Nephron (organoid): Measurements from ENCODE around the gene NKAIN1.

Source experiments
- H3K27ac Mint-ChIP-seq, 3 experiments: 2 replicates each; pipeline ENCODE4 v1.8.0; 2020; ENCODE audit warnings: mixed read lengths in 3 of 3, mild to moderate bottlenecking in 2 of 3, moderate library complexity in 1 of 3
- H3K27me3 Mint-ChIP-seq: 2 replicates; pipeline ENCODE4 v1.8.0; 2021; ENCODE audit warnings: low read depth, mild to moderate bottlenecking, moderate library complexity, mixed read lengths
- H3K36me3 Mint-ChIP-seq: 2 replicates; pipeline ENCODE4 v1.8.0; 2020; ENCODE audit warnings: low read depth, mixed read lengths
- H3K4me1 Mint-ChIP-seq: 2 replicates; pipeline ENCODE4 v1.8.0; 2020; ENCODE audit warnings: mixed read lengths
- H3K4me3 Mint-ChIP-seq, 3 experiments: 2 replicates each; pipeline ENCODE4 v1.8.0; 2020; ENCODE audit warnings: mild to moderate bottlenecking in 3 of 3, mixed read lengths in 3 of 3, moderate library complexity in 2 of 3
- H3K9me3 Mint-ChIP-seq: 2 replicates; pipeline ENCODE4 v1.8.0; 2020; ENCODE audit warnings: mixed read lengths
- TF ChIP-seq, protein P1 (sequence below), 3 experiments: fragments of 200-600 bp; sonication (generic); IDR thresholded peaks; one replicate each; pipeline ENCODE4 v1.5.0; 2021; ENCODE audit warnings: antibody characterized with exemption in 3 of 3; ENCODE audit not compliant: unreplicated experiment in 3 of 3

Gene NKAIN1

DNA sequence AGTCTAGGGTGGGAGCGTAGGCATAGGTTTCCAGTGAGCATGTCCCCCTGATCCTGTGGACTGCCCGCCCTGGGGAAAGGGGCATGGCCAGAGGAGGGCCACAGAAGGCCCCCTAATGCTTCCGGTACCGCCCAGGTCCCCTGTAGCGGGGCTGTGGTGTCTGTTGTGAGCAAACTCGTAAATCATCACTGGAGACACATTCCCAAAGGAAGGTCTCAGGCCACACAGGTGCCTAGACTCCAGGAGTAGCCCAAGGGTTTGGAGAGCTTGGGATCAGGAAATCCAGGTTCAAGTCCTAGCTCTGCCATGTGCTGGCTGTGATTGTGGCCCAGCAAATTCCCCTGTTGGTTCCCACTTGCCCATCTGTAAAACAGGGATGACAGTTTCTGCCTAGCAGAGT lies 20.2 kb downstream of the NKAIN1 start:
- Mint-ChIP-seq H3K4me3 (no peak overlapping the region), H3K36me3 (no peaks in the 10 kb centered on the region), H3K4me1 (peaks cover 26% of the 10 kb centered on the region), H3K27ac (no peak overlapping the region), H3K9me3 (no peaks in the 10 kb centered on the region), H3K27me3 (peaks cover 4% of the 10 kb centered on the region)
- TF ChIP-seq, protein P1, sequence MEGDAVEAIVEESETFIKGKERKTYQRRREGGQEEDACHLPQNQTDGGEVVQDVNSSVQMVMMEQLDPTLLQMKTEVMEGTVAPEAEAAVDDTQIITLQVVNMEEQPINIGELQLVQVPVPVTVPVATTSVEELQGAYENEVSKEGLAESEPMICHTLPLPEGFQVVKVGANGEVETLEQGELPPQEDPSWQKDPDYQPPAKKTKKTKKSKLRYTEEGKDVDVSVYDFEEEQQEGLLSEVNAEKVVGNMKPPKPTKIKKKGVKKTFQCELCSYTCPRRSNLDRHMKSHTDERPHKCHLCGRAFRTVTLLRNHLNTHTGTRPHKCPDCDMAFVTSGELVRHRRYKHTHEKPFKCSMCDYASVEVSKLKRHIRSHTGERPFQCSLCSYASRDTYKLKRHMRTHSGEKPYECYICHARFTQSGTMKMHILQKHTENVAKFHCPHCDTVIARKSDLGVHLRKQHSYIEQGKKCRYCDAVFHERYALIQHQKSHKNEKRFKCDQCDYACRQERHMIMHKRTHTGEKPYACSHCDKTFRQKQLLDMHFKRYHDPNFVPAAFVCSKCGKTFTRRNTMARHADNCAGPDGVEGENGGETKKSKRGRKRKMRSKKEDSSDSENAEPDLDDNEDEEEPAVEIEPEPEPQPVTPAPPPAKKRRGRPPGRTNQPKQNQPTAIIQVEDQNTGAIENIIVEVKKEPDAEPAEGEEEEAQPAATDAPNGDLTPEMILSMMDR (IDR thresholded peaks at IDR 0.05; ENCODE audit: unreplicated experiment in 3 of 3): no peak

DNA sequence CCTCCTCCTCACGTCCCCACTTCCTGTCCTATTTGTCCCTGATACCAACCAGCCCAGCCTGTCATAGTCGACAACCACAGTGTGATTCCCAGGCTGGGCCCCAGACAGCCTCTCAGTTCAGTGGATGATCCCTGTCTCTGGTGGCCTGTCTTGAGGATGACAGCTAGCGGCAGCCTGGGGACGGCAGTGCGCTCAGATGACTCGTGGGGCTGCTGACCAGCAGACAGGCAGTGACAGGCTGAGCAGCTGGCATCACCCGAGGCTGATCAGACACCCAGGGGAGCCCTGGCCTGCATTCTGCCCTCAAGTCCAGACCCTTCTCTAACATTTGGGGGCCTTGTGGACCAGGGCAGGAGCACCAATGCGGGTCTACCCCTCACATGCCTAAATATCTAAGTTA lies 21.0 kb downstream of the NKAIN1 start:
- H3K4me3 Mint-ChIP-seq: no peak overlapping the region
- H3K27me3 Mint-ChIP-seq: peaks cover 4% of the 10 kb centered on the region

DNA sequence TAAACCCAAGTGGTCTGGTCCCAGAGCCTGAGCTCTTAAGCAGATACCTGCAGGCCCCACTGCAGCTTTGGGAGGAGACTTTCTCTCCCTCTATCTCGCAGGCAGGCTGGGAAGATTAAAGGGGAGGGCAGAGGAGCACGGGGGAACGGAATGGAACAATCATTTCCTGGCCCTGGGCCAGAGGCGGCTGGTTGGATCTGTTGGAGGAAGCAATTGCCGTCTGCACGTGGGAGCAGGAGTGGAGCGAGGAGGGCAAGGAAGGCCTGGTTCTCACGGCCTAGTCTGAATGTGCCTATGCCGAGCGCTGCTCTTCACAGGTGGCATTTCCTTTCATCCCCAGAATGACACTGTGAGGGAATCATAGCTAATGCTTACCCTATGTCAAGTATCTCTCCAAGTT lies 23.7 kb downstream of the NKAIN1 start:
- TF ChIP-seq, protein P1 (IDR thresholded peaks at IDR 0.05; ENCODE audit: unreplicated experiment in 3 of 3): no peak
- Mint-ChIP-seq H3K36me3 (no peaks in the 10 kb centered on the region), H3K27ac (peak overlapping the region; percentile 50 to 66 (median 60)), H3K9me3 (no peaks in the 10 kb centered on the region), H3K4me3 (no peak overlapping the region), H3K27me3 (peaks cover 4% of the 10 kb centered on the region), H3K4me1 (peaks cover 19% of the 10 kb centered on the region)

More for the DNA sequence above, 21.0 kb downstream of the NKAIN1 start:
- peaks cover 21% of the 10 kb centered on the region for H3K4me1 Mint-ChIP-seq
- TF ChIP-seq, protein P1 (IDR thresholded peaks at IDR 0.05; ENCODE audit: unreplicated experiment in 3 of 3): no peak
- H3K36me3 Mint-ChIP-seq: no peaks in the 10 kb centered on the region
- H3K27ac Mint-ChIP-seq: no peak overlapping the region
- H3K9me3 Mint-ChIP-seq: no peaks in the 10 kb centered on the region

- H3K4me1 Mint-ChIP-seq: peaks cover 19% of the 10 kb centered on the region
- H3K36me3 Mint-ChIP-seq: no peaks in the 10 kb centered on the region
- H3K9me3 Mint-ChIP-seq: no peaks in the 10 kb centered on the region
- TF ChIP-seq, protein P1 (IDR thresholded peaks at IDR 0.05; ENCODE audit: unreplicated experiment in 3 of 3): no peak
- no peak overlapping the region for H3K27ac Mint-ChIP-seq
- H3K4me3 Mint-ChIP-seq: no peak overlapping the region
- peaks cover 4% of the 10 kb centered on the region for H3K27me3 Mint-ChIP-seq
Measured at GRCh38 chr1:31215065-31215570, 24.6 kb downstream of the NKAIN1 start.

DNA sequence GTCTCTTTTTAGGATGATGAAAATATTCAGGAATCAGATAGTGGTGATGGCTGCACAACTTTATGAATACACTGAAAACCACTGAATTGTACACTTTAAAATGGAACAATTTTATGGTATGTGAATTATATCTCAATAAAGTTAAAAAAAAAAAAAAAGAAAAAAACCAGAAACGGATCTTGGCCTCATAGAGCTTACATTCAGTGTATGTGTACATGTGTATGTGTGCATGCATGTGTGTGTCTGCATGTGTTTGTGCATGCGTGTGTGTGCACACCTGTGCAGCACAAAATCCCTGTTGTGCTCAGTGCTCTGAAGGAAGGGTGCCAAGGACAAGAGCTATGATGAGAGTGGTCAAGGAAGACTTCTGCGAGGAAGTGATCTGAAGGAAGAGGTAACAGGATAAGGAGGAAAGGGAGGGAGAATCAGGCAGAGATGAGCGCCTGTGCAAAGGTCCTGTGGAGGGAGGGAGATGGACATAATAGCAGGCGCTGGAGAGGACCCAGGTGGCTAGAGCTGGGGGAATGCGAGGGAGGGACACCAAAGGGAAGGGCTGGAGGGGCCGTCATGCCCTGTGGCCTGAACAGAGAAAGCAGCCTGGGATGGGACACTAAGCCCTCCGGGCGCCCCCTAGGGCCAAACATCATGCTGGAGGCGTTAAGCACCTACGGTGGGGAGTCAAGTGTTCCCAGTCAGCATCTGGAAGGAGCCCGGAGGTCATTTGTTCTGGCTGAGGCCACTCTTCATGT lies 25.2 kb downstream of the NKAIN1 start:
- peaks cover 4% of the 10 kb centered on the region for H3K27me3 Mint-ChIP-seq
- peaks cover 19% of the 10 kb centered on the region for H3K4me1 Mint-ChIP-seq
- TF ChIP-seq, protein P1 (IDR thresholded peaks at IDR 0.05; ENCODE audit: unreplicated experiment in 3 of 3): no peak
- no peaks in the 10 kb centered on the region for H3K9me3 Mint-ChIP-seq
- no peak overlapping the region for H3K27ac Mint-ChIP-seq
- no peaks in the 10 kb centered on the region for H3K36me3 Mint-ChIP-seq
- no peak overlapping the region for H3K4me3 Mint-ChIP-seq
